D721Med (cell line): Measurements from ENCODE around the gene DIS3L2.

ENCODE experiments used
- DNase-seq: peaks from one replicate; pipeline ENCODE4 v3.0.0; 2011; ENCODE audit warnings: low spot score; ENCODE audit not compliant: insufficient read length
- FAIRE-seq: peaks from 2 replicates; lab custom pipeline; 2011; peaks lifted over from hg19 to GRCh38; lab: Jason Lieb, UNC
- TF ChIP-seq, protein P1 (sequence below): IDR thresholded peaks from 2 replicates; pipeline ENCODE4 v1.5.1; 2012; ENCODE audit warnings: mild to moderate bottlenecking, control low read depth; ENCODE audit not compliant: insufficient read depth; ENCODE audit errors: missing control alignments

DIS3L2 gene

GRCh38 chr2:232228971-232229894, 267.7 kb downstream of the DIS3L2 start:
- FAIRE-seq (no peak), DNase-seq (no peak)
- TF ChIP-seq, protein P1, sequence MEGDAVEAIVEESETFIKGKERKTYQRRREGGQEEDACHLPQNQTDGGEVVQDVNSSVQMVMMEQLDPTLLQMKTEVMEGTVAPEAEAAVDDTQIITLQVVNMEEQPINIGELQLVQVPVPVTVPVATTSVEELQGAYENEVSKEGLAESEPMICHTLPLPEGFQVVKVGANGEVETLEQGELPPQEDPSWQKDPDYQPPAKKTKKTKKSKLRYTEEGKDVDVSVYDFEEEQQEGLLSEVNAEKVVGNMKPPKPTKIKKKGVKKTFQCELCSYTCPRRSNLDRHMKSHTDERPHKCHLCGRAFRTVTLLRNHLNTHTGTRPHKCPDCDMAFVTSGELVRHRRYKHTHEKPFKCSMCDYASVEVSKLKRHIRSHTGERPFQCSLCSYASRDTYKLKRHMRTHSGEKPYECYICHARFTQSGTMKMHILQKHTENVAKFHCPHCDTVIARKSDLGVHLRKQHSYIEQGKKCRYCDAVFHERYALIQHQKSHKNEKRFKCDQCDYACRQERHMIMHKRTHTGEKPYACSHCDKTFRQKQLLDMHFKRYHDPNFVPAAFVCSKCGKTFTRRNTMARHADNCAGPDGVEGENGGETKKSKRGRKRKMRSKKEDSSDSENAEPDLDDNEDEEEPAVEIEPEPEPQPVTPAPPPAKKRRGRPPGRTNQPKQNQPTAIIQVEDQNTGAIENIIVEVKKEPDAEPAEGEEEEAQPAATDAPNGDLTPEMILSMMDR = no peak

DNA sequence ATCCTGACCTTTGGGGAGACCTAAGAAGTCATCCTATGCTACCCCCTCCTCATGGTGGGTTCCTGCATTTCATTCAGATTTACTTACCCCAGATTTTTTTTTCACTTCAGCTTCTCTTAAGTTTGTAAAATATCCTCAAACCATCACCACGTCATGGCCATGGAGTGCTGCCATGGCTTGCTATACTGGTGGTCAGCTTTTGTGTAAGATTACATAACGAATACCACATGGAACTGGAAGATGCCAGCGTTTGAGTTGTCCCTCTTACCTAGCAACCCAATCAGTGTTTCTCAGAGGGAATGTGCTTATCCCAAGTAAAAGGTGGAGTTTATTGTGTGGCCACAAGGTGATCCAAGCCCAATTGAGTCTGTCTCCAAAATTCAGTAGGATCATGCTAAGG, 268.4 kb downstream of the DIS3L2 start:
- FAIRE-seq = no peak
- DNase-seq = no peak
- TF ChIP-seq, protein P1 = no peak

GRCh38 chr2:232230560-232230959, 269.0 kb downstream of the DIS3L2 start:
- no peak for DNase-seq

GRCh38 chr2:232231554-232231953, 270.0 kb downstream of the DIS3L2 start:
- FAIRE-seq (no peak), DNase-seq (no peak)
- TF ChIP-seq, protein P1 = no peak

More at GRCh38 chr2:232230560-232230959, 269.0 kb downstream of the DIS3L2 start:
- FAIRE-seq = no peak
- TF ChIP-seq, protein P1 = peak; percentile 8

DNA sequence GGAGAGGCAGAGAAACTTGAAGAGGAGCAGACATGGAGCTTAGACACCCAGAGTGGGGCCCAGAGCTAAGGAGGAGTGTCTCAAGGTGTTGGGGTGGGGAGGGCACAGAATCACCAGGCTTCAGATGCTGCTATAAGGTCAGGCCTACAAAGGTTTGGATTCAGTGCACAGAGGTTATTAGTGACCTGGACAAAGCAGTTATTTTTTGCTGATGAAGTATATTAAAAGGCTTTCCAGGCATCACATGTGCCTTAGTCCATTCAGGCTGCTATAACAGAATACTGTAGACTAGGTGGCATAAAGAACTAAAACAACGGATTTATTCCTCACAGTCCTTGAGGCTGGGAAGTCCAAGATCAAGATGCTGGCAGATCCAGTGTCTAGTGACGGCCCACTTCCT, 271.4 kb downstream of the DIS3L2 start:
- DNase-seq (no peak), FAIRE-seq (no peak)
- TF ChIP-seq, protein P1 = no peak

DNA sequence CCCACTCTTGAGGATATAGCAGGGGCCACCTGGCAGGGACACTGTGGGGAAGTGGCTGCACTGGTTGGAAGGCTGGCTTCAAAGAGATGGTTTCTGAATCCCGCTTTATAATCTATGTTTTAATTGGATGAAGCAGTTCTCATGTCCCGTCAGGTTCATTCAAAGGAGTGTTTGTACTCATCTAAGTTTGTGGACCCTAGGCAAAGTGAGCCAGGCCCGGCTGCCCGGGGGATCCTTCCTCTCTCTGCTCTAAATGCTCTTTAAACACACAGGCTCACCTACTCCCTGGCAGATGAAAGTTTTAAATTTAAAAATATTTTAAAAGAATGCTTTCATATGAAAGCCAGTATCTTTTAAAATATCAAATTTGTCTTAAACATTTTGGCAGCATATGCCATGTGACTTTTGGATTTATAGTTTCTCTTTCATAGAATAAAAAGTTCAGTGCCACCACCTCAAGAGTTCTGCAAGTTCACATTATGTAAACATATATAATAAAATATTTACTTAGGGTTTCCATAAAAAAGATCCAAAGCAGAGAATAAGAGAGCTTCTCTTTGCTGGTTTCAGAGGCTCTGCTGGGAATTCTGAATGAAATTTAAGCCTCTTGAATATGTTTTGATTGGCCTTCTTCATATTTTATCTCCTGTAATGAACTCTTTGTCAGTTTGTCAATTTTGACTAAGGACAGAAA, 273.6 kb downstream of the DIS3L2 start:
- no peak for FAIRE-seq
- DNase-seq = no peak

More for the DNA sequence above, 273.6 kb downstream of the DIS3L2 start:
- TF ChIP-seq, protein P1 = no peak
